ENCODE data around the gene ARID4B. TPM values are rescaled to one million over a fixed set of nuclear protein-coding genes. Genes with fewer than 3 reads are reported as not detected.
"Not testable (repeated sequence)": the region's sequence is repeated elsewhere in the genome, so short reads cannot be mapped to it uniquely, and the experiment has no call there.

The ARID4B gene
- total RNA-seq, 1 experiment from 2014 or later = 10.8 TPM

DNA sequence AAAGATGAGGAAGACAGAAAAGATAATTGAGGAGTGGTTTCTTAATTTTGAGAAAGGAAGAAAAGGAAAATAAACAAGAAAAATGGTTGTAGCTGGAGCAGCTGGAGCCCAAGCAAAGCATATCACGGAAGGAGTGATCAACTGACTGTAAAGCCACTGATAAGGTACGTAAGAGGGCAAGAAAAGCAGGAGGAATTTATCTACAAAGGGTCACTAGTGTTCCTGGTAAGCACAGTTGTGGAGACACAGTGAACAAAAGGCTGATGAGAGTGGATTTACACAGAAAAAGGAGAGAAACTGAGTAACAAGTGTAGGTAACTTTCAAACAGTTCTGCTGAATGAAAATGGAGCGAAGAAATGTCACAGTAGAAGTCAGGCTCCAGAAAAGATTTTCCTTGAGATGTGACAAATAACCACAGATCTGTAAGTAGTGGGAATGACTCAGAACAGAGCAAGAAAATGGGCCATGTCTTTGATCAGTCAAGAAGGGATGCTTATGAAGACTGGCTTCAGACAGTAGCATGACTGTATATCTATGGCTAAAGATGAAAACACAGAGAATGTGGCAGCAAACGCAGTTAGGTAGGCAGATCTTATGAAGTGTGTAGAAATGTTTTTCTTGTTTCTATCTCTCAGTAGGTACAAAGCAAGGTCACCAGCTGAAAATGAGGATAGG is 121.3 kb downstream of the ARID4B start:
- in situ Hi-C loops (cut with HindIII; ENCODE audit: low pct_unique_long_range_greater_than_20kb, low sequenced_read_pairs) = no loop called here
- DNase-seq (ENCODE audit: low read depth) = no peak

DNA sequence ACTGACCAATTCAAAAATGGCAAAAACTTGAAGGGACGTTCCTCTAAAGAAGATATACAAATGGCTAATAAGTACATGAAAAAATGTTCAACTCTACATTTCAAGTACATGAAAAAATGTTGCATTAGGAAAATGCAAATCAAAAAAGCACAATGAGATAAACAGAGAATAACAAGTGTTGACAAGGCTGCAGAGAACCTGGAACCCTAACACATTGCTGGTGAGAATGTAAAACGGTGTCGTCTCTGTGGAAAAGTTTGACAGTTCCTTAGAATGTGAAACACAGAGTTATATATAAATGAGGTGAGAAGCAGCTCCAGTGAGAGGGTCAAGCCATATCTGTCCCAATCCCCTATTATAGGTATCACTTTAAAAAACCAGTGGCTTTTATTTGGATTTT is 122.3 kb downstream of the ARID4B start:
- in situ Hi-C loops (cut with HindIII; ENCODE audit: low pct_unique_long_range_greater_than_20kb, low sequenced_read_pairs) = no loop called here
- DNase-seq (ENCODE audit: low read depth) = no peak

DNA sequence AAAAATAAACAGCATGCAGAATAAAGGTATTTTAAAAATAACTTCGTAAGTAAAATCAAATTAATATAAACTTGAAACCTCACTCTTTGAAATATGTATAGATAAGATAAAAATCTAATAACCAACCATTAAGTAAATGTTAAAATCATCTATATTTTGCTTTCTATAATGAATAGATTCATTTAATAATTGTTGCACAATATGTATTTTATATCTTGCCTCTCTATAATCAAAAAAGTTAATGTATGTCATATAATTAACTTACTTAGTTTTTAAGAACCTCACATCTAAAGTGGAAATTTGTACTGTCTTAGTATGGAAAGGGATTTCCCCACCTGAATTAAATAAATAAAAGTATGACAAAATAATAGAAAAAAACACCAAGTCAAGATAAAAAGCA is 124.6 kb downstream of the ARID4B start:
- in situ Hi-C loops (cut with HindIII; ENCODE audit: low pct_unique_long_range_greater_than_20kb, low sequenced_read_pairs) = no loop called here
- DNase-seq (ENCODE audit: low read depth) = no peak

DNA sequence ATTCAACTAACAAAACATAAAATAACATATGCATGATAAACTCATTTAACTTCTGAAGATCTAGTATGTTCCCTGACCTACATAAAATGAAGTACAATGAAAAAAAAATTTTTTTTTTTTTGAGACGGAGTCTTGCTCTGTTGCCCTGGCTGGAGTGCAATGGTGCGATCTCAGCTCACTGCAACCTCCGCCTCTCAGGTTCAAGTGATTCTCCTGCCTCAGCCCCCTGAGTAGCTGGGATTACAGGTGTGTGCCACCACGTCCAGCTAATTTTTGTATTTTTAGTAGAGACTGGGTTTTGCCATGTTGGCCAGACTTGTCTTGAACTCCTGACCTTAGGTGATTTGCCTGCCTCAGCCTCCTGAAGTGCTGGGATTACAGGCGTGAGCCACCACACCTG is 125.5 kb downstream of the ARID4B start:
- DNase-seq (ENCODE audit: low read depth); in situ Hi-C loops (cut with HindIII; ENCODE audit: low pct_unique_long_range_greater_than_20kb, low sequenced_read_pairs): not testable (repeated sequence)

DNA sequence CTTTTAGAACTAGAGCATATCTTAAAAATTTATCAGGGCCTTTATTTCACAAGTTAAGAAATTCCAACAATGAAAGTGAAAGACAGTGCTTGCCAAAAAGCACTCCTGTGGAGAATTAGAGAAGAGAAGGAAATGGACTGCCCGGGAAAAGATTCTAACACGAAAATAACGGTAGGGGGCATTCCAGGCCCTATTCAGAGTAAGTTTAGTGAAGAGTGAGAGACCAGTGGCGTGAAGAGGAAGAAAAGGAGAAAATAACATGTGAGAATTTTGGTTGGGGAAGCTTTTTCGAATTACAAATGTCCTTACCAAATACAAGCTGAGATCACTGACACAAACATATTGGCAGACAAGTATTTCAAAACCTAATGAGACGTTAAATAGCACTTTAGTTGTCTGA is 128.5 kb downstream of the ARID4B start:
- no peak for DNase-seq (ENCODE audit: low read depth)

DNA sequence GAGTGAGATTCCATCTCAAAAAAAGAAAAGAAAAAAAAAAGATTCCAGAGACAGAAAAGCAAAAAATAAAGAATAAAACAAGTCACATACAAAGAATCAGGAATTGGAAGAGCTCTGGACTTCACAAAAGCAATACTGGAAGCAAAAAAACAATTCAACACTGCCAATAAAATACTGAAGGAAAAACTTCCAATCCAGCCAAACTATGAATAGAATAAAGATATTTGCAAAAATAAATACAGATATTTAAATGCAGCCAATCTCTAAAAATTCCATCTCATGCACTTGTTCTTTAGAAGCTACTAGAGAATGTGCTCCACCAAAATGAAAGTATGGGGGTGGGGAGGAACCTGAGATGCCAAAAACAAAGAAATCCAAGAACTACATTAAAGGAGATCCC is 137.5 kb downstream of the ARID4B start:
- in situ Hi-C loops (cut with HindIII; ENCODE audit: low pct_unique_long_range_greater_than_20kb, low sequenced_read_pairs) = no loop called here
- DNase-seq (ENCODE audit: low read depth) = no peak

More for the DNA sequence above, 128.5 kb downstream of the ARID4B start:
- in situ Hi-C loops (cut with HindIII; ENCODE audit: low pct_unique_long_range_greater_than_20kb, low sequenced_read_pairs) = no loop called here

DNA sequence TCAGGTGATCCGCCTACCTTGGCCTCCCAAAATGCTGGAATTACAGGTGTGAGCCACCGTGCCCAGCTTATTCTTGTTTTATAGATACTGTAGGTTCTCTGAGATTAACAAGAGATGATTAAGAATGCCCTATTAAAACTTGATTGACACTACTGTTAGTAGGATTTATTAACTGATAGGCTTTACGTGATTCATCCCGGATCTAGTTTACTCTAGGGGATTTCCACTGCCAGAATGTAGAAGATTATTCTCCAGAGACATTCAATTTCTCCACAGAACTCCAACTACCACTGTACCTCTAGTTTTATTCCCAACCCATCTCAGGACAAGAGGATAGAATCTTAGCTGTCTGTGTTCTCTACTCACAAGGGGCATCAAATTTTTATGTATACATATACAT is 140.7 kb downstream of the ARID4B start:
- no peak for DNase-seq (ENCODE audit: low read depth)
- in situ Hi-C loops (cut with HindIII; ENCODE audit: low pct_unique_long_range_greater_than_20kb, low sequenced_read_pairs) = no loop called here

DNA sequence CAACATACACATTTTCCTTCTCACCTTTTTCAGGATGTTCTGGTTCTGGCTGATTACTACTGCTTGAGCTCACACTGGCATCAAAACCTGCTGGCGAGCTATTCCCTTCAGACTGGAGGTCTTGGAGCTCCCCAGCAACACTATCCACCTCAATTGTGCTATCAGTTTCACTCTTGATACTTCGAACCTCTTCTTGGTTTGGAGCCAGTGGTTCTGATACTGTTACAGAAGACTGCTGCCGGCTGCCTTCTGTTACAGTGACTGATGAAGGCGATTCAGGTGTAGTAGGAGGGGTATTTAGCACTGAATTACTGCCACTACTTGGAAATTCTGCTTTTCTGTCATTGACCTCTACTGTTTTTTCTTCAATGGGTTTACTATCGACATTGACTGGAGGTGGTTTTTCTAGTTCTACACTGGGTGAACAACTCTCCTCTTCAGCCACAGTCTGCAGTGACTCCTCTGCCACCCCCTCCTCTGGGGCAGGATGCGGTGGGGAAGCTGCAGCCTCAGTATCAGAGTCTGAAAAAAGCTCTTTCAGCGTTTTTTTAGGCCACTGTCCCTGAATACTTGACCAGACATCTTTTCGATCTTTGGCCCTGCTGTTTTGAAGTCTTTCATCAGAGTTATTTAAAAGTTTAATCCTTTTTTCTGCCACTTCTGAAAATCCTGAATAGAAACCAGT is 146.3 kb downstream of the ARID4B start:
- DNase-seq (ENCODE audit: low read depth) = no peak
- in situ Hi-C loops (cut with HindIII; ENCODE audit: low pct_unique_long_range_greater_than_20kb, low sequenced_read_pairs) = no loop called here

DNA sequence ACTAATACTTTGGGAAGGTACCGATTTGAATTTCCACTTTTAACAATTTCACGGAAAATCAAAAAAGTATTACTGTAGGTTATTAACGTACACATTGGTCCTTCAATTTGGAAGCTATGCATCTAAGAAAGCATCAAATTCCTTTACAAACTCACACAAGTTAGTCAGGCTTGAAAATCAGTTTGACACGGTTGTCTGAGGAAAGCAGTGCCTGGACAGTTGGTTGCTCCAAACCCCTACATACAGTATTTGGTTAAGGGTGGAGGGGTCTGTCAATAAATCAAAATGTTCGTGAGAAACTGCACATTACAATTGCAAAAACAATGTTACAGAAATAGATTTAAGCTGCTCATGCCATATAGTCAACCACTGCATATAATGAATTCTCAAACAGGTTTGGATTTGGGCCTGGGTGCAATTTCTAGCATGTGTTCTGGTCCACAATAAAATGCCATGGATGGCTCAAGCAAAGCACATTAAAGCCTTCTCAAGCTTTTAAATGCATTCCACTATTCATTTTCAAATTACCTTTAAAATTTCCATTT is 147.0 kb downstream of the ARID4B start:
- in situ Hi-C loops (cut with HindIII; ENCODE audit: low pct_unique_long_range_greater_than_20kb, low sequenced_read_pairs) = no loop called here
- DNase-seq (ENCODE audit: low read depth) = no peak

DNA sequence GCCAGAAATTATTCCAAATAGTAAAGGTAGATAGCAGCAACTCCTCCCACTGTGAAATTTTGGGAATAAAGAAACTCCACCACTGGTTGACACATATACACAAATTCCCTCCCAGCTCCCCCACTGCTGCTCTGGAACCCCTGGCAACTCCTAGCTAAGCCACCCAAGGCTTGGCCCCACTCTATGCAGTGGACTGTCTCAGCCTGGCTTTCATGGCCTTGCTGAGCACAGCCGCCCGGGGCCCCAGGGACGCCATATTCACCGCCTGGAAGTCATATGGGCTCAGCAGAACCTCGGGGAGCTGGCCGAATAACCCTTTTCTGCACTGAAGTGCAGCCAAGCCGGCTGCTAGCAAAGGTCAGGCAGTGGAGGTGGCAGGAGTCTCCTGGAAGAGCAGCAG is 151.5 kb downstream of the ARID4B start:
- DNase-seq (ENCODE audit: low read depth) = no peak
- in situ Hi-C loops (cut with HindIII; ENCODE audit: low pct_unique_long_range_greater_than_20kb, low sequenced_read_pairs) = no loop called here

DNA sequence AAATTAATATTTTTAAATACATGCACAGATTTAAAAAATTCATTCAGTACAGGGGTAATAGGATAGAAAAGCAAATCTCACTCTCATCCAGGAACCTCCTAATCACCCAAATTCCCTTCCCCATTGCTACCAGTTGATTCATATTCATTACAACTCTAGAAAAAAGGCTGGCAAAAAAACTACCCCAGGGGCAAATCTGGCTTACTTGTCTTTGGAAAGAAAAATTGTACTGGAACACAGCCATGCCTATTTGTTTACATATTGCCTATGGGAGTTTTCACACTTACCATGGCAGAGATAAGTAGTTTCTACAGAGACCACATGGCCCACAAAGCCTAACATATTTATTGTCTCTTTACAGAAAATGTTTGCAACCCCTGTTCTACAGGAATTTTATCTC is 158.0 kb downstream of the ARID4B start:
- DNase-seq (ENCODE audit: low read depth) = no peak
- in situ Hi-C loops (cut with HindIII; ENCODE audit: low pct_unique_long_range_greater_than_20kb, low sequenced_read_pairs) = no loop called here

DNA sequence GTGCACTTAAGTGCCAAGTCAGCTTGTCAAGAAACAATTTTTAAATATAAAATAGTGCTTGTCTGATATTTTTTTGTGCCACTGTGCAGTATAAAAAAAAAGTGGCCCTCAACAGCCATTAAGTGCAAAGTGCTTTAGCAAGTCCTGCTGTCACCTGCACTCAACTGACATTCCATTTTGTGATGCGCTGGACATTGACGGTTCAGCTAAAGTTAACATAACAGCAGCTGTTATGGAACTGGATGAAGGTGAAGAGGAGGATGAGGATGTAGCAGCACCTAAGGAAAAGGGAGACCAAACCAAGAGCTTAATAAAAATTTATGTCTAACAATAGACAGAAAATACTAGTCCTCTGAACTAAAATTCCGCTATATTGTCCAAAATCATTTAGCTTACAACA is 159.6 kb downstream of the ARID4B start:
- DNase-seq (ENCODE audit: low read depth) = no peak
- in situ Hi-C loops (cut with HindIII; ENCODE audit: low pct_unique_long_range_greater_than_20kb, low sequenced_read_pairs) = no loop called here

DNA sequence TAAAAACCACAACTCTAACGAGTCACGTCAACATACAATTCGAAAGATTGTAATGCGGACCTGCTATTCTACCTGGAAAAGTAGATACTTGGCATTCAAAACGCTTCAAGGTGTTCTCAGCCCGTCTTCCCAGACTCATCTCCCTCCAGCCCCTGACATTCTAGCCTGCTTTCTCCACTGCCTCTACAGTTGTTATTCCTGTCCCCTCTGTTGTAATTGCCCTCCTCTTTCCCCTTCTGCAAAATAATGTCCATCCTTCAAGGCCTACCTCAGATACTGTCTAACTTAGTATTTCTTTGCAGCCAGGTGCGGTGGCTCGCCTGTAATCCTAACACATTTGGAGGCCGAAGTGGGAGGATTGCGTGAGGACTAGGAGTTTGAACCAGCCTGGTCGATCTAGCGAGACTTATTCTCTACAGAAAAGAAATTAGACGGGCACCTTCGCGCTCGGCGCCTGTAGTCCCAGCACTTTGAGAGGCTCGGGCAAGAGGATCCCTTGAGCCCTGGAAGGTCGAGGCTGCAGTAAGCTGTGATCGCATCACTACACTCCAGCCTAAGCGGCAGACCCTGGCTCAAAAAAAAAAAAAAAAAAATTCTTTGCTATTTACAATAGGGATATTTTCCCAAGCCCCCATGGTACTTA is 166.2 kb downstream of the ARID4B start:
- in situ Hi-C loops (cut with HindIII; ENCODE audit: low pct_unique_long_range_greater_than_20kb, low sequenced_read_pairs) = no loop called here

DNA sequence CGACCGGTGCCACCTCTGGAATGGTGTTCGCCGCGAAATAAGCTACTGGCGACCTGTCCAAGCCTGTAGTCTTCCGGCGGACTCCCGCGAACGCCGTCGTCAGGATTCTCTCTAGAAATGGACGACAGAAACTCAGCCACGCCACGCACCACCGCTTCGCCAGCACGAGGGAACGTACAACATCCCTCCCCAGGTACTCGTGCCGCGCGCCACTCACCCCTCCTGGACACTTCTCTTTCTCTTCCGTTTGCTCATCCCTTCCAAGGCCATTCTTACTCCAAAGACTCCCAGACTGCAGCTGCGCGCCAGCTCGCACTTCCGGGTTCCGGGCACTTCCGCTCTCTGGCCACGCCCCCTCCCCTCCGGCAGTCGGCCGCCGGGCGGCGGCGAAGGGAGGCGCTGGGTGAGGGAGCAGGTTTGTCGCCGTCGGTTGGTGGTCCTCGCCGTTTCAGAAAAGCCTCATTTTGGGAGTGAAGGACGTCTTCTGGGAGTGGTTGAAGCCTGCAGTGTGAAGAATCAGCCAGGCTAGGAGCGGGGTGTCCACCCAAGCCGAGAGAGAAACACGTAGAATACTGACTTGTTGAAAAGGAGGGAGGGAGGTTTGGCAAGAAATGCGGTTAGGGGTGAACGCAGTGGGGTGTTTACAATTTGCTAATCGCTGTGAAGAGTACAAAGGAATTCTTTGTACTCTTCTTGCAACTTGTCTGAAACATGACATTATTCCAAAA is 166.9 kb downstream of the ARID4B start, which contains the start of gene RBM34:
TSS of gene RBM34 (minus strand) at position 294 of the 728 bp plus-strand sequence. CDS start at position 270, 24 bp downstream.
- in situ Hi-C loops (cut with HindIII; ENCODE audit: low pct_unique_long_range_greater_than_20kb, low sequenced_read_pairs) = no loop called here
- peak; percentile 91 for DNase-seq (ENCODE audit: low read depth)

More for the DNA sequence above, 166.2 kb downstream of the ARID4B start:
- peak; percentile 1 for DNase-seq (ENCODE audit: low read depth)

DNA sequence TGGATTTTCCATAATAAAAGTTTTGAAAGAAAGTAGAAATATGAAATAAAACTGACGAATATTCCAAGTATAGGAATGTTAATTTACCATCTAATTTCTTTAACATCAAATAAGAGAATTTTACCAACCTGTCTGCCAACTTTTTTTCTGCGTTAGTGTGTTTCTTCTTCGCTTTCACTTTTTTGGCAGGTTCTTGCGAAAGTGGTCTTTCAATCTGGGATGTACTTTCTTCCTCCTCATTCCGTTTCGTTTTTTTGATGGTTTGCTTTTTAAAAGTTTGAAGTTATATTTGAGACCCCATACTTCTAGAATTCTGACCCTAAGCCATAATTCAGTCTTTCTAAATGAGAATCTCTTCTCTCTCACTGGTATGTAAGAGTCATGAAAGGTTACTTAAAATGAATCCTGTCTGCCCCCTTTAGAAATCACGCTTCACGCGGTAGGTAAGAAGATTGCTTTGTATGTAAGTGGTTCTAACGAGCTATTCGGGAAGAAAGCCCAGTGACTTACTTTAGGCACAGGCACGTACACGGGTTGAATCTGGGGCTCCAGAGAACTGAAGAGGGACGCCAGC is 167.5 kb downstream of the ARID4B start:
- in situ Hi-C loops (cut with HindIII; ENCODE audit: low pct_unique_long_range_greater_than_20kb, low sequenced_read_pairs) = no loop called here
- no peak for DNase-seq (ENCODE audit: low read depth)

DNA sequence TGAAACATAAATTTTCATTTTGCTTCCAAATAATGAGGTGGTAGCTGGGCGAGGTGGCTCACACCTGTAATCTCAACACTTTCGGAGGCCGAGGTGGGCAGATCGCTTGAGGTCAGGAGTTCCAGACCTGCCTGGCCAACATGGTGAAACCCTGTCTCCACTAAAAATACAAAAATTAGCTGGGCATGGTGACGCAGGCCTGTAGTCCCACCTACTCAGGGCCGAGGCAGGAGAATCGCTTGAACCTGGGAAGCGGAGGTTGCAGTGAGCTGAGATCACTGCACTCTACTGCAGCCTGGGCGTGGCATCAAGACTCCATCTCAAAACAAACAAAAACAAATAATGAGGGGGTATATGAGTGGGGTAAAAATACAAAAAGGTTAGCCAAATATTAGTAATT is 168.0 kb downstream of the ARID4B start:
- in situ Hi-C loops (cut with HindIII; ENCODE audit: low pct_unique_long_range_greater_than_20kb, low sequenced_read_pairs); DNase-seq (ENCODE audit: low read depth): not testable (repeated sequence)

DNA sequence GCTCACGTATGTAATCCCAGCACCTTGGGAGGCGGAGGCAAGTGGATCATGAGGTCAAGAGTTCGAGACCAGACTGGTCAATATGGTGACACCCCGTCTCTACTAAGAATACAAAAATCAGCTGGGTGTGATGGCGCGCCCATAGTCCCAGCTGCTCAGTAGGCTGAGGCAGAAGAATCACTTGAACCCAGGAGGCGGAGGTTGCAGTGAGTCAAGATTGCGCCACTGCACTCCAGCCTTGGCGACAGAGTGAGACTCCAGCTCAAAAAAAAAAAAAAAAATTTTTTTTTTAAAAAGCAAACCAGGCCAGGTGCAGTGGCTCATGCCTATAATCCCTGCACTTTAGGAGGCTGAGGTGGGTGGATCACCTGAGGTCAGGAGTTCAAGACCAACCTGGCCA is 168.7 kb downstream of the ARID4B start:
- DNase-seq (ENCODE audit: low read depth); in situ Hi-C loops (cut with HindIII; ENCODE audit: low pct_unique_long_range_greater_than_20kb, low sequenced_read_pairs): not testable (repeated sequence)

DNA sequence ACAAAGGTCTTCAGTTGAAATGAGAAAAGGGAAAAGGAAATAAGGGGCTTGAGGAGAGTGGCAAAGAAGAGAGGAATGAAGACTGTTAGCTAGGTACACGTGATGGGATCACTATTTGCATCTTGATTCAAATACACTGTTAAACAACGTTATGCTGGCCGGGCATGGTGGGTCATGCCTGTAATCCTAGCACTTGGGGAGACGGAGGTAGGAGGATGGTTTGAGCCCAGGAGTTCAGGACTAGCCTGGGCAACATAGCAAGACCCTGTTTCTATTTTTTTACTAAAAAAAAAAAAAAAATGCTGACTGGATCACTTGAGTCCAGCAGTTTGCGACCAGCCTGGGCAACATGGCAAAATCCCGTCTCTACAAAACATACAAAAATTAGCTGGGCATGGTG is 169.3 kb downstream of the ARID4B start:
- DNase-seq (ENCODE audit: low read depth) = no peak
- in situ Hi-C loops (cut with HindIII; ENCODE audit: low pct_unique_long_range_greater_than_20kb, low sequenced_read_pairs) = no loop called here
